ENCODE results near the gene AKR7A3.
"Not testable (repeated sequence)": the region's sequence is repeated elsewhere in the genome, so short reads cannot be mapped to it uniquely, and the experiment has no call there.

Gene AKR7A3

GRCh38 chr1:19260211-19261138, 28.1 kb downstream of the AKR7A3 start:
- no peak overlapping the region for H3K4me3 ChIP-seq (ENCODE audit: low read length)
- TF ChIP-seq CTCF (IDR thresholded peaks at IDR 0.05; ENCODE audit: insufficient read depth, low read depth, low read length, missing control alignments): no peak
- peak; percentile 89 for DNase-seq (ENCODE audit: low read depth)

- TF ChIP-seq CTCF (IDR thresholded peaks at IDR 0.05; ENCODE audit: insufficient read depth, low read depth, low read length, missing control alignments): no peak
- H3K4me3 ChIP-seq (ENCODE audit: low read length): no peak overlapping the region
- no peak for DNase-seq (ENCODE audit: low read depth)
Observed at GRCh38 chr1:19258353-19258752, 30.2 kb downstream of the AKR7A3 start.

GRCh38 chr1:19257178-19257914, 31.2 kb downstream of the AKR7A3 start:
- no peak for DNase-seq (ENCODE audit: low read depth)
- H3K4me3 ChIP-seq (ENCODE audit: low read length): no peak overlapping the region
- TF ChIP-seq CTCF (IDR thresholded peaks at IDR 0.05; ENCODE audit: insufficient read depth, low read depth, low read length, missing control alignments): no peak

- not testable (repeated sequence) for DNase-seq (ENCODE audit: low read depth); H3K4me3 ChIP-seq (ENCODE audit: low read length)
Observed at GRCh38 chr1:19256301-19256700, 32.3 kb downstream of the AKR7A3 start.

GRCh38 chr1:19255288-19255687, 33.3 kb downstream of the AKR7A3 start:
- no peak for DNase-seq (ENCODE audit: low read depth)
- TF ChIP-seq CTCF (IDR thresholded peaks at IDR 0.05; ENCODE audit: insufficient read depth, low read depth, low read length, missing control alignments): no peak
- no peak overlapping the region for H3K4me3 ChIP-seq (ENCODE audit: low read length)

GRCh38 chr1:19254416-19254815, 34.2 kb downstream of the AKR7A3 start:
- DNase-seq (ENCODE audit: low read depth): no peak
- no peak for TF ChIP-seq CTCF (IDR thresholded peaks at IDR 0.05; ENCODE audit: insufficient read depth, low read depth, low read length, missing control alignments)
- H3K4me3 ChIP-seq (ENCODE audit: low read length): no peak overlapping the region
